Activated CD8-positive, alpha-beta memory T cell treated with anti-CD3 and anti-CD28 coated beads, Interleukin-2, amount 50 U/mL, for 48 hours (primary cell): ENCODE data around the gene CELA2B.
A peak's percentile ranks its signal among the peaks of the same experiment; 100 is the strongest.
"Not testable (repeated sequence)": the region's sequence is repeated elsewhere in the genome, so short reads cannot be mapped to it uniquely, and the experiment has no call there.

Experiments used
- DNase-seq: peaks from one replicate; pipeline ENCODE4 v3.0.0-alpha.2; 2020

Gene CELA2B

GRCh38 chr1:15469821-15470448 is 6.0 kb upstream of the CELA2B start:
- DNase-seq: not testable (repeated sequence)

- DNase-seq: not testable (repeated sequence)
Observed at GRCh38 chr1:15471067-15471466, 4.8 kb upstream of the CELA2B start.

DNA sequence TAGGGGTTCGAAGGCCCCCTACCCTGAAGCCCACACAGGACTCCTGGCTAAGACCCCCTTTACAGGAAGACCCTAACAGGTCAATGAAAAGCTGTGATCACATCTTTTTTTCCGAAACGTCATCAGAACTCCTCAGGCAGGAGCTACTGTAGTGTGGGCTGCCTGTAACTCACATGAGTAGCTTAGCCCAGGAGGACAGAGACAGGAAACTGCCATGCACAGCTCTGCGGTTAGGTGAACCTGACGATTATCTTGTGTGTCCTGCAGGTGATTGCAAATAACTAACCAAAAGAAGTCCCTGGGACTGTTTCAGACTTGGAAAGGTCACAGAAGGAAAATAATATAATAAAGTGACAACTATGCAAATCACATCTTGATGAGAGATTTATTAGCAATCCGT is 4.2 kb upstream of the CELA2B start:
- not testable (repeated sequence) for DNase-seq

GRCh38 chr1:15472587-15472986 is 3.3 kb upstream of the CELA2B start:
- no peak for DNase-seq

GRCh38 chr1:15476927-15477326 is 1.0 kb downstream of the CELA2B start:
- DNase-seq: no peak

- no peak for DNase-seq
Observed at GRCh38 chr1:15477646-15478212, 1.8 kb downstream of the CELA2B start.

DNA sequence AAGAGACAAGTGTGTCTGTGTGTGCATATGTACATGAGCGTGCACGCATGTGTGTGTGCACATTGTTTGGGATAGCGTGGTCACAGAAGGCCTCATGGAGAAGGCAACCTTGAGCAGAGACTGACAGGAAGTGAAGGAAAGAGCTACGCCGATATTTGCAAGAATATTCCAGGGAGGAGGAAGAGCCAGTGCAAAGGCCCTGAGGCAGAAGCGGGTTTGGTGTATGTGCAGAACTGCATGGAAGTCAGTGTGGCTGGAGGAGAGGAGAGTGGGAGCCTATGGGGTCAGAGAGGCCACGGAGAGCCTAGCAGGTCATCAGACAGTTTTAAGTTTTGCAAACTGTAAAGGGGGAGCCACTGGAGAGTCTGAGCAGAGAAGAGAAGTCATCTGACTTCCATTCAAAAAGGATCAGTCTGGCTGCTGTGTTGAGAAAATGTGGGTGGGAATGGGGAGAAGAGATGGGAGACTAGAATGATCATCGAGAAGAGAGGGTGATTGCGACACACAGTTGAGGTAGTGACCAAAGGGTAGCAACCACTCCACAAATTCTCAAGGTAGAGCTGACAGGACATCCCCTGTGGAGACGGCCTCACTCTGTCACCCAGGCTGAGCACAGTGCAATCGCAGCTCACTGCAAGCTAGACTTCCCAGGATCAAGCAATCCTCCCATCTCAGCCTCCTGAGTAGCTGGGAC is 3.9 kb downstream of the CELA2B start:
- no peak for DNase-seq

GRCh38 chr1:15482455-15482854 is 6.6 kb downstream of the CELA2B start:
- not testable (repeated sequence) for DNase-seq

- DNase-seq: not testable (repeated sequence)
Observed at GRCh38 chr1:15482983-15483543, 7.2 kb downstream of the CELA2B start.

DNA sequence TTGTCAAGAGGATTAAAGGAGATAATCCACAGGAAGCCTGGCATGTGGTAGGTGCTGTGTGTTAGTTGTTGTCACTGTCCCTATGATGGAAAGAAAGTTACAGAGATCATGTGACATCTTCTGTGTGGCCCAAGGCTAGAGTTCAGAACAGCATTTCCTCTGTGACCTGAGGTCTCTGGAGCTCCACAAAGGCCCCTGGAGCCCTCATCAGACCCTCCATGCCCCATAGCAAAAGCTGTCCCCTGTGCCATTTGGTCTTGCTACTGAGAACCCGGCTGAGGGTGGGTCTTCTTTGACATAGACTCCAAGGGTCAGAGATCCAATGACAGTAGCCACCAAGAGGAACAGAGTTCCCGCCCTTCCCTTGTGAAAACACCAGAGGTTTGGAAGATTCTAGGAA is 8.1 kb downstream of the CELA2B start:
- DNase-seq: no peak

- not testable (repeated sequence) for DNase-seq
Observed at GRCh38 chr1:15484443-15484842, 8.5 kb downstream of the CELA2B start.

DNA sequence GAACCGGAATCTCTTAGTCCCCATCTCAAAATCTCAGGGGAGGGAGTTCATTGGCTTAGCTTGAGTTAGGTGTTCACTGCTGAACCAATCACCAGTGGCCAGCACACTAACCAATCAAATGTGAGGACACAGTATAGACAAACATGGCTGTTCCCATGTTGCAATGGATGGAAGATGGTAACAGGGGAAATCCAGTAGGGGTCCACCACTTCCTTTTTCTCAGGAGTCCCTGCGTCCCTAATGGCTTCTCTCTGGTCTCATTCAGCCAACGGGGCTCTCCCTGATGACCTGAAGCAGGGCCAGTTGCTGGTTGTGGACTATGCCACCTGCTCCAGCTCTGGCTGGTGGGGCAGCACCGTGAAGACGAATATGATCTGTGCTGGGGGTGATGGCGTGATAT is 9.7 kb downstream of the CELA2B start:
- no peak for DNase-seq

GRCh38 chr1:15486844-15487610 is 11.1 kb downstream of the CELA2B start:
- DNase-seq: not testable (repeated sequence)

GRCh38 chr1:15488371-15488770 is 12.5 kb downstream of the CELA2B start:
- DNase-seq: no peak

- DNase-seq: no peak
Observed at GRCh38 chr1:15489052-15489736, 13.3 kb downstream of the CELA2B start.

GRCh38 chr1:15491010-15491409 is 15.1 kb downstream of the CELA2B start:
- DNase-seq: not testable (repeated sequence)

DNA sequence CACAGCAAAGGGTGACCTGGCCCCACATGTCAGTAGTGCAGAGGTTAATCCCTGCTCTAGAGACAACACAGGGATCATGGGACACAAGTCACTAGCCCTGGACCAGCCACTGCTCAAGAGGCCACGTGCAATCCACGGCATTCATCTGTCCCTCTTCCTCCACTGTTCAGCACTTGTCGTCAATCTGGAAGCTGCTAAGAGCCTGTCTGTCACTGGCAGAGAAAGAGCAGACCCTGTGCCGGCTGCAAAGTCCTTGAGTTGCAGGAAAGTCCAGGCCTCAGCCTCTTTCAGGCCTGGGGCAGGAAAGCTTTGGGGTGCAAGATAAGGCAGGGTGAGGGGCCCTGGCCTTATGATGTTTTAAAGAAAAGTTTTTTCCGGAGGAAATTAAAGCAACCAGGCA is 16.7 kb downstream of the CELA2B start:
- no peak for DNase-seq

GRCh38 chr1:15493869-15494390 is 18.0 kb downstream of the CELA2B start:
- no peak for DNase-seq

GRCh38 chr1:15500184-15501178 is 24.6 kb downstream of the CELA2B start:
- DNase-seq: no peak

DNA sequence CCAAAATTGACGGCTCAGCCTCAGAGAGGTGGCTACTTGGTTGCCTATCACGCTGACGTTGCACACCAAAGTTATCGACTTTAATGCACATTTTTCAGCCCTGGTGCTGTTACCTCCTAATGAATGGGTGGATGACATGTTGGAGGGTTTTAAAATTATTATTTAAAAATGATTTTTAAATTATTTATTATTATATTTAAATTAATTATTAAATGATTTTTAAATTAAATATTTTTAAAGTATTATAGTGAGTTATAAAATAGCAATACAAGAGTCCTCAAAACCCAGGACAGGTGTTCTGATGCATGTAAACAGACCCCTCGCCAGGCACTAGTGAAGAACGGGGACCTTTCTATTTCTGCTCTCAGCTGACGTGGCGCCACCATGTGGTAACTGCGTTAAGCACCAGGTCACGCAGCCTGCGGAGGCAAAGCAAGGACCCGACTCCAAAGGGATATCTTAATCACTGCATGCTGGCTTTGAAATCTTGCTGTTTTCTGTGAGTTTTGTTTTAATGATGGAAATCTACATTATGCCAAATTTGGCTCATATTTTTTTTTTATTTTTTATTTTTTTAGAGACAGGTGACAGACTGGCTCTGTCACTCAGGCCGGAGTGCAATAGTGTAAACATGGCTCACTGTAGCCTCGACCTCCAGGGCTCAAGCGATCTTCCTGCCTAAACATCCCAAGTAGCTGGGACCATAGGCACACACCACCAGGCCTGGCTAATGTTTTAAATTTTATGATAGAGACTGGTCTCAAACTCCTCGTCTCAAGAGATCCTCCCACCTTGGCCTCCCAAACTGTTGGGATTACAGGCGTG is 25.5 kb downstream of the CELA2B start:
- DNase-seq: peak; percentile 83
